ENCODE results near the gene GPR146.

The GPR146 gene

GRCh38 chr7:1083729-1084657 is 39.6 kb downstream of the GPR146 start:
- no peak for TF ChIP-seq CTCF (IDR thresholded peaks at IDR 0.05; ENCODE audit: control insufficient read depth, extremely low read depth, insufficient read depth)
- no peak for DNase-seq (ENCODE audit: low read depth)
- no peak overlapping the region for H3K4me3 ChIP-seq (ENCODE audit: low read depth, low read length)

- TF ChIP-seq CTCF (IDR thresholded peaks at IDR 0.05; ENCODE audit: control insufficient read depth, extremely low read depth, insufficient read depth) = no peak
- no peak overlapping the region for H3K4me3 ChIP-seq (ENCODE audit: low read depth, low read length)
- DNase-seq (ENCODE audit: low read depth) = no peak
These were observed 40.9 kb downstream of the GPR146 start for GRCh38 chr7:1085266-1085665.

GRCh38 chr7:1085910-1086421 is 41.6 kb downstream of the GPR146 start:
- no peak for TF ChIP-seq CTCF (IDR thresholded peaks at IDR 0.05; ENCODE audit: control insufficient read depth, extremely low read depth, insufficient read depth)
- no peak for DNase-seq (ENCODE audit: low read depth)
- H3K4me3 ChIP-seq (ENCODE audit: low read depth, low read length) = no peak overlapping the region

DNA sequence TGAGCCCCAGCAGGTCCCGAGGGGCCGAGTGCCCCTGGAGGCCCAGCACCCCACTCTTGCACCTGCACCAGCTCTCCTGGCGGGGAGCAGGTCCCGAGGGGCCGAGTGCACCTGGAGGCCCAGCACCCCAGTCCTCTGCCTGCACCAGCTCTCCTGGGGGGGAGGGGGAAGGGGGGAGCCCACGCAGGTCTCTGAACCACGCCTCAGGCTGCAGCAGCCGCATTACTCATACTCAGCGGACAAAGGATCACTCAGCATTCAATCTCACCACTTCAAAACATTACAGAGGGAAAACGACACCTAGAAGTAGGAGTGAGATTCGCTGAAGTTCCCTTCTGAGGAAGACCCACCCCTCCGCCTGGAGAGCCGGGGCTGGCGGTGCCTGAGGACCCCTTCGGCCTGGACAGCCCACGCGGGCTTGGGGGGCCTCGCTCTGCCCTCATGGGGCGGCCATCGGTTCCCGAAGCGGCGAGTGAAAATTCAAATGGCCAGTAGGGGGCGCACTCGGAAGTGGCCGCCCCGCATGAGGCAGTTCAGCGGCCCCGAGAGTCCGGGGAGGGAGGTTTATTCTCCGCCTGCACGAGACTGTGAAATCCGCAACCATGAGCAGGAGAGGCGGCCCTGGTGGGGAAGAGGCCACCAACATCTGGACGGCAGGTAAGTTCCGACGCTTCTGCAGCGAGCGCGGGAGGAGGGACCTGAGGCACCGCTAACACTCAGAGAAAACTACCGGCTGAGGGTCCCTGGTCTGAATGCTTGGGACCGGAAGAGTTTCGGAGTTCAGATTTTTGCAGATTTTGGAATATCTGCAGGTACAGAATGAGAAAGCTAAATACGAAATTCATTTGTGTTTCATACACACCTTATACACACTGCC is 42.5 kb downstream of the GPR146 start:
- TF ChIP-seq CTCF (IDR thresholded peaks at IDR 0.05; ENCODE audit: control insufficient read depth, extremely low read depth, insufficient read depth) = peak; percentile 78
- peak overlapping the region; percentile 11 for H3K4me3 ChIP-seq (ENCODE audit: low read depth, low read length)
- no peak for DNase-seq (ENCODE audit: low read depth)

DNA sequence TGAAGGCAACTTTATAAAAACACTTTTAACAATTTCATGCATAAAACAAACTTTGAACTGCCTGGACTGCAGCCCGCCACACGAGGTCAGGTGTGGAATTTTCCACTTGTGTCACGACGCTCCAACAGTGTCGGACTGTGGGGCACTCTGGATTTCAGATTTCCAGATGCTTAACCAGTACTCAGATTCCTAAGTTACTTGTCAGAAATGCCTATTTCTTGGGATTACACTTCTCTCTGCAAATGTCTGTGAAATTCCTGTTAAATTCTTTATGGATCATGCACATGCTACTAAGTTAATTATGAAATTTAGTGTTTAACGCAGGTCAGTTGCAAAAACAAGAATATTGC is 43.1 kb downstream of the GPR146 start:
- H3K4me3 ChIP-seq (ENCODE audit: low read depth, low read length) = peak overlapping the region; percentile 11
- DNase-seq (ENCODE audit: low read depth) = no peak
- no peak for TF ChIP-seq CTCF (IDR thresholded peaks at IDR 0.05; ENCODE audit: control insufficient read depth, extremely low read depth, insufficient read depth)

GRCh38 chr7:1087952-1088920 is 43.9 kb downstream of the GPR146 start, which contains the start of gene GPER1:
TSS of gene GPER1 (plus strand) at chr7:1088113. CDS start at chr7:1091729, 3,616 bp downstream.
- peak within 1 kb of the TSS; percentile 11 for H3K4me3 ChIP-seq (ENCODE audit: low read depth, low read length)
- TF ChIP-seq CTCF (IDR thresholded peaks at IDR 0.05; ENCODE audit: control insufficient read depth, extremely low read depth, insufficient read depth) = no peak
- DNase-seq (ENCODE audit: low read depth) = peak; percentile 53
